ENCODE measurements around the gene GRK3. TPM values are rescaled to one million over a fixed set of nuclear protein-coding genes. Genes with fewer than 3 reads are reported as not detected.
"Not testable (repeated sequence)": the region's sequence is repeated elsewhere in the genome, so short reads cannot be mapped to it uniquely, and the experiment has no call there.

The GRK3 gene
- total RNA-seq, 1 donor from 2014 or later: 7.1 TPM

GRCh38 chr22:25621986-25622385 lies 57.5 kb downstream of the GRK3 start:
- Mint-ChIP-seq H3K4me3 (ENCODE audit: unreplicated experiment) (no peak overlapping the region), H3K9me3 (ENCODE audit: unreplicated experiment) (no peaks in the 10 kb centered on the region), H3K27me3 (ENCODE audit: unreplicated experiment) (peaks cover 4% of the 10 kb centered on the region), H3K4me1 (ENCODE audit: unreplicated experiment) (peaks cover 18% of the 10 kb centered on the region), H3K27ac (ENCODE audit: unreplicated experiment) (no peak overlapping the region), H3K36me3 (ENCODE audit: low read depth, unreplicated experiment) (no peaks in the 10 kb centered on the region)
- TF ChIP-seq, protein P1, sequence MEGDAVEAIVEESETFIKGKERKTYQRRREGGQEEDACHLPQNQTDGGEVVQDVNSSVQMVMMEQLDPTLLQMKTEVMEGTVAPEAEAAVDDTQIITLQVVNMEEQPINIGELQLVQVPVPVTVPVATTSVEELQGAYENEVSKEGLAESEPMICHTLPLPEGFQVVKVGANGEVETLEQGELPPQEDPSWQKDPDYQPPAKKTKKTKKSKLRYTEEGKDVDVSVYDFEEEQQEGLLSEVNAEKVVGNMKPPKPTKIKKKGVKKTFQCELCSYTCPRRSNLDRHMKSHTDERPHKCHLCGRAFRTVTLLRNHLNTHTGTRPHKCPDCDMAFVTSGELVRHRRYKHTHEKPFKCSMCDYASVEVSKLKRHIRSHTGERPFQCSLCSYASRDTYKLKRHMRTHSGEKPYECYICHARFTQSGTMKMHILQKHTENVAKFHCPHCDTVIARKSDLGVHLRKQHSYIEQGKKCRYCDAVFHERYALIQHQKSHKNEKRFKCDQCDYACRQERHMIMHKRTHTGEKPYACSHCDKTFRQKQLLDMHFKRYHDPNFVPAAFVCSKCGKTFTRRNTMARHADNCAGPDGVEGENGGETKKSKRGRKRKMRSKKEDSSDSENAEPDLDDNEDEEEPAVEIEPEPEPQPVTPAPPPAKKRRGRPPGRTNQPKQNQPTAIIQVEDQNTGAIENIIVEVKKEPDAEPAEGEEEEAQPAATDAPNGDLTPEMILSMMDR (IDR thresholded peaks at IDR 0.05; ENCODE audit: unreplicated experiment): no peak
- no peak for DNase-seq (ENCODE audit: low spot score)

- Mint-ChIP-seq H3K27ac (ENCODE audit: unreplicated experiment) (no peak overlapping the region), H3K4me3 (ENCODE audit: unreplicated experiment) (no peak overlapping the region), H3K4me1 (ENCODE audit: unreplicated experiment) (peaks cover 18% of the 10 kb centered on the region), H3K27me3 (ENCODE audit: unreplicated experiment) (peaks cover 4% of the 10 kb centered on the region), H3K36me3 (ENCODE audit: low read depth, unreplicated experiment) (no peaks in the 10 kb centered on the region), H3K9me3 (ENCODE audit: unreplicated experiment) (no peaks in the 10 kb centered on the region)
- DNase-seq (ENCODE audit: low spot score): no peak
- TF ChIP-seq, protein P1 (IDR thresholded peaks at IDR 0.05; ENCODE audit: unreplicated experiment): no peak
Measured at GRCh38 chr22:25623310-25623734, 58.8 kb downstream of the GRK3 start.

DNA sequence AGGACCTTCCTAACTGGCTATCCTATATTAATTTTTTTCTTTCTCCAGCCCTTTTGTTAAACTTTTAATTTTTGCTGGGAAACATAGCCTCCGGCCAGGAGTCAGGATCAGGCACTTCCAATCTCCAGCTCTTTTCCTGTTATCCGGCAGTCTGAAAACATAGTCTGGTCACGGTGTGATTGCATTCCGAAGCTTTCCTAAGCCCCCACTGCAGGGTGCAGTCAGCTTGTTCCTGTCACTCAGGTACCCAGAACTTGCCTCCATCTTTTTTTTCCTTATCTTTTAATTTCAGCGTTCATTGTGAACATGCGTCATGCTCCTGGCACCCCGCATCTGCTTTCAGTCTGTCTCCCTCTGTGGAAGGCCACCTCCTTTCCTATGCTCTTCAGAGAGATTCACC lies 59.4 kb downstream of the GRK3 start:
- Mint-ChIP-seq H3K27ac (ENCODE audit: unreplicated experiment) (no peak overlapping the region), H3K36me3 (ENCODE audit: low read depth, unreplicated experiment) (no peaks in the 10 kb centered on the region), H3K4me1 (ENCODE audit: unreplicated experiment) (peaks cover 18% of the 10 kb centered on the region), H3K9me3 (ENCODE audit: unreplicated experiment) (no peaks in the 10 kb centered on the region), H3K4me3 (ENCODE audit: unreplicated experiment) (no peak overlapping the region), H3K27me3 (ENCODE audit: unreplicated experiment) (peaks cover 4% of the 10 kb centered on the region)
- TF ChIP-seq, protein P1 (IDR thresholded peaks at IDR 0.05; ENCODE audit: unreplicated experiment): no peak
- no peak for DNase-seq (ENCODE audit: low spot score)

GRCh38 chr22:25624476-25624875 lies 60.0 kb downstream of the GRK3 start:
- peaks cover 18% of the 10 kb centered on the region for H3K4me1 Mint-ChIP-seq (ENCODE audit: unreplicated experiment)
- H3K27me3 Mint-ChIP-seq (ENCODE audit: unreplicated experiment): peaks cover 4% of the 10 kb centered on the region
- no peaks in the 10 kb centered on the region for H3K36me3 Mint-ChIP-seq (ENCODE audit: low read depth, unreplicated experiment)
- H3K27ac Mint-ChIP-seq (ENCODE audit: unreplicated experiment): no peak overlapping the region
- no peaks in the 10 kb centered on the region for H3K9me3 Mint-ChIP-seq (ENCODE audit: unreplicated experiment)
- DNase-seq (ENCODE audit: low spot score): no peak
- TF ChIP-seq, protein P1 (IDR thresholded peaks at IDR 0.05; ENCODE audit: unreplicated experiment): no peak
- H3K4me3 Mint-ChIP-seq (ENCODE audit: unreplicated experiment): no peak overlapping the region

GRCh38 chr22:25625747-25626623 lies 61.5 kb downstream of the GRK3 start:
- peaks cover 10% of the 10 kb centered on the region for H3K4me1 Mint-ChIP-seq (ENCODE audit: unreplicated experiment)
- H3K27me3 Mint-ChIP-seq (ENCODE audit: unreplicated experiment); H3K27ac Mint-ChIP-seq (ENCODE audit: unreplicated experiment); H3K4me3 Mint-ChIP-seq (ENCODE audit: unreplicated experiment); H3K9me3 Mint-ChIP-seq (ENCODE audit: unreplicated experiment); DNase-seq (ENCODE audit: low spot score); H3K36me3 Mint-ChIP-seq (ENCODE audit: low read depth, unreplicated experiment): not testable (repeated sequence)

Measured in endothelial cell (in vitro differentiated cells).